Measurements from ENCODE around the gene ZNF148.

DNA sequence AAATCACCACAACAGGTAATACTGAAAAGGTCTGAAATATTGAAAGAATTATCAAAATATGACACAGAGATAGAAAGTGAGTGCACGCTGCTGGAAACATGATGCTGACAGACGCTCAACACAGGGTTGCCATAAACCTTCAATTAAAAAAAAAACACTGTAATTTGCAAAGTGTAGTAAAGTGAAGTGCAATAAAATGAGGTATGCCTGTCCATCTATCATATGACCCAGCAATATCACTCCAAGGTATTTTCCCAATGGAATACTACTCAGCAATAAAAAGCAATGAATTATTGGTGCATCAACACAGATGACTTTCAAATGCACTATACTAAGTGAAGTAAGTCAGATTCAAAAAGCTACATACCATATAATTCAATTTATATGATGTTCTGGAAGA is 115.0 kb downstream of the ZNF148 start:
- no peak for TF ChIP-seq RFX5 (IDR thresholded peaks at IDR 0.05; ENCODE audit: low read depth, low read length)
- TF ChIP-seq, protein P1, sequence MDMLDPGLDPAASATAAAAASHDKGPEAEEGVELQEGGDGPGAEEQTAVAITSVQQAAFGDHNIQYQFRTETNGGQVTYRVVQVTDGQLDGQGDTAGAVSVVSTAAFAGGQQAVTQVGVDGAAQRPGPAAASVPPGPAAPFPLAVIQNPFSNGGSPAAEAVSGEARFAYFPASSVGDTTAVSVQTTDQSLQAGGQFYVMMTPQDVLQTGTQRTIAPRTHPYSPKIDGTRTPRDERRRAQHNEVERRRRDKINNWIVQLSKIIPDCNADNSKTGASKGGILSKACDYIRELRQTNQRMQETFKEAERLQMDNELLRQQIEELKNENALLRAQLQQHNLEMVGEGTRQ (IDR thresholded peaks at IDR 0.05; ENCODE audit: low read depth, low read length): no peak
- TF ChIP-seq CEBPB (IDR thresholded peaks at IDR 0.05; ENCODE audit: low read depth, low read length): no peak
- TF ChIP-seq, protein P2, sequence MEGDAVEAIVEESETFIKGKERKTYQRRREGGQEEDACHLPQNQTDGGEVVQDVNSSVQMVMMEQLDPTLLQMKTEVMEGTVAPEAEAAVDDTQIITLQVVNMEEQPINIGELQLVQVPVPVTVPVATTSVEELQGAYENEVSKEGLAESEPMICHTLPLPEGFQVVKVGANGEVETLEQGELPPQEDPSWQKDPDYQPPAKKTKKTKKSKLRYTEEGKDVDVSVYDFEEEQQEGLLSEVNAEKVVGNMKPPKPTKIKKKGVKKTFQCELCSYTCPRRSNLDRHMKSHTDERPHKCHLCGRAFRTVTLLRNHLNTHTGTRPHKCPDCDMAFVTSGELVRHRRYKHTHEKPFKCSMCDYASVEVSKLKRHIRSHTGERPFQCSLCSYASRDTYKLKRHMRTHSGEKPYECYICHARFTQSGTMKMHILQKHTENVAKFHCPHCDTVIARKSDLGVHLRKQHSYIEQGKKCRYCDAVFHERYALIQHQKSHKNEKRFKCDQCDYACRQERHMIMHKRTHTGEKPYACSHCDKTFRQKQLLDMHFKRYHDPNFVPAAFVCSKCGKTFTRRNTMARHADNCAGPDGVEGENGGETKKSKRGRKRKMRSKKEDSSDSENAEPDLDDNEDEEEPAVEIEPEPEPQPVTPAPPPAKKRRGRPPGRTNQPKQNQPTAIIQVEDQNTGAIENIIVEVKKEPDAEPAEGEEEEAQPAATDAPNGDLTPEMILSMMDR (conservative IDR thresholded peaks at IDR 0.05; ENCODE audit: low read depth, low read length): no peak
- TF ChIP-seq MAFK (IDR thresholded peaks at IDR 0.05; ENCODE audit: low read depth, low read length): no peak
- no peak for TF ChIP-seq POLR2A (IDR thresholded peaks at IDR 0.05; ENCODE audit: low read depth, low read length)
- TF ChIP-seq MAZ (IDR thresholded peaks at IDR 0.05; ENCODE audit: borderline replicate concordance, low read depth, low read length): no peak
- TF ChIP-seq CHD1 (IDR thresholded peaks at IDR 0.05; ENCODE audit: low read depth, low read length): no peak
- TF ChIP-seq, protein P3, sequence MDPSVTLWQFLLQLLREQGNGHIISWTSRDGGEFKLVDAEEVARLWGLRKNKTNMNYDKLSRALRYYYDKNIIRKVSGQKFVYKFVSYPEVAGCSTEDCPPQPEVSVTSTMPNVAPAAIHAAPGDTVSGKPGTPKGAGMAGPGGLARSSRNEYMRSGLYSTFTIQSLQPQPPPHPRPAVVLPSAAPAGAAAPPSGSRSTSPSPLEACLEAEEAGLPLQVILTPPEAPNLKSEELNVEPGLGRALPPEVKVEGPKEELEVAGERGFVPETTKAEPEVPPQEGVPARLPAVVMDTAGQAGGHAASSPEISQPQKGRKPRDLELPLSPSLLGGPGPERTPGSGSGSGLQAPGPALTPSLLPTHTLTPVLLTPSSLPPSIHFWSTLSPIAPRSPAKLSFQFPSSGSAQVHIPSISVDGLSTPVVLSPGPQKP (IDR thresholded peaks at IDR 0.05; ENCODE audit: borderline replicate concordance, low read depth, low read length): no peak
- TF ChIP-seq RCOR1 (IDR thresholded peaks at IDR 0.05; ENCODE audit: insufficient replicate concordance, low read length): no peak

All from IMR-90 (cell line).